ENCODE measurements around the gene ADAMTSL1. TPM values are rescaled to one million over a fixed set of nuclear protein-coding genes. Genes with fewer than 3 reads are reported as not detected.

The ADAMTSL1 gene
- total and polyA plus RNA-seq, 9 donors, result 1.2 to 20.0 (median 6.1) TPM

- no peak overlapping the region for H3K4me3 ChIP-seq
- no peaks in the 10 kb centered on the region for H3K4me1 ChIP-seq (ENCODE audit: insufficient read depth)
- no peaks in the 10 kb centered on the region for H3K9me3 ChIP-seq
- intact Hi-C loops (cut with DNase I), result no loop called here
- no peak for DNase-seq
- H3K36me3 ChIP-seq, result no peaks in the 10 kb centered on the region
- H3K27ac ChIP-seq, result no peak overlapping the region
- TF ChIP-seq CTCF (IDR thresholded peaks at IDR 0.05) (no peak), EP300 (IDR thresholded peaks at IDR 0.05) (no peak), POLR2A (IDR thresholded peaks at IDR 0.05) (no peak)
- WGBS, 3 donors, result 60 to 77% (median 68%) methylated on average over 6 of the region's 6 CpGs
- H3K27me3 ChIP-seq, result no peaks in the 10 kb centered on the region
Observed at GRCh38 chr9:18688581-18689565, 214.9 kb downstream of the ADAMTSL1 start.

- H3K4me1 ChIP-seq (ENCODE audit: insufficient read depth), result no peaks in the 10 kb centered on the region
- no peak overlapping the region for H3K4me3 ChIP-seq
- H3K9me3 ChIP-seq, result no peaks in the 10 kb centered on the region
- no peak for TF ChIP-seq EP300 (IDR thresholded peaks at IDR 0.05)
- H3K27me3 ChIP-seq, result no peaks in the 10 kb centered on the region
- H3K36me3 ChIP-seq, result no peaks in the 10 kb centered on the region
- H3K27ac ChIP-seq, result no peak overlapping the region
- no peak for DNase-seq
- intact Hi-C loops (cut with DNase I), result no loop called here
Observed at GRCh38 chr9:18689921-18690320, 216.0 kb downstream of the ADAMTSL1 start.

- no peaks in the 10 kb centered on the region for H3K9me3 ChIP-seq
- no peaks in the 10 kb centered on the region for H3K27me3 ChIP-seq
- WGBS, 3 donors, result 63 to 66% (median 65%) methylated on average over 5 of the region's 5 CpGs
- TF ChIP-seq POLR2A (IDR thresholded peaks at IDR 0.05) (no peak), EP300 (IDR thresholded peaks at IDR 0.05) (no peak), CTCF (IDR thresholded peaks at IDR 0.05) (no peak)
- no peak overlapping the region for H3K27ac ChIP-seq
- no peaks in the 10 kb centered on the region for H3K4me1 ChIP-seq (ENCODE audit: insufficient read depth)
- H3K4me3 ChIP-seq, result no peak overlapping the region
- intact Hi-C loops (cut with DNase I), result no loop called here
- DNase-seq, result no peak
- no peaks in the 10 kb centered on the region for H3K36me3 ChIP-seq
Observed at GRCh38 chr9:18692268-18692667, 218.3 kb downstream of the ADAMTSL1 start.

- Histone ChIP-seq H3K36me3 (no peaks in the 10 kb centered on the region), H3K27ac (no peak overlapping the region), H3K4me1 (ENCODE audit: insufficient read depth) (no peaks in the 10 kb centered on the region), H3K9me3 (no peaks in the 10 kb centered on the region), H3K4me3 (no peak overlapping the region), H3K27me3 (no peaks in the 10 kb centered on the region)
- DNase-seq, result no peak
- TF ChIP-seq CTCF (IDR thresholded peaks at IDR 0.05), result no peak
- TF ChIP-seq POLR2A (IDR thresholded peaks at IDR 0.05), result no peak
- TF ChIP-seq EP300 (IDR thresholded peaks at IDR 0.05), result no peak
- intact Hi-C loops (cut with DNase I), result no loop called here
- WGBS, 3 donors, result 88 to 92% (median 90%) methylated on average over 3 of the region's 3 CpGs
Observed at GRCh38 chr9:18692962-18693361, 219.0 kb downstream of the ADAMTSL1 start.
